ENCODE results near the gene TNFRSF12A. TPM values are rescaled to one million over a fixed set of nuclear protein-coding genes. Genes with fewer than 3 reads are reported as not detected.

TNFRSF12A gene
- total and polyA plus RNA-seq, 2 of the 4 experiments (the other 2 are of a cell fraction) = 103 to 304 TPM

DNA sequence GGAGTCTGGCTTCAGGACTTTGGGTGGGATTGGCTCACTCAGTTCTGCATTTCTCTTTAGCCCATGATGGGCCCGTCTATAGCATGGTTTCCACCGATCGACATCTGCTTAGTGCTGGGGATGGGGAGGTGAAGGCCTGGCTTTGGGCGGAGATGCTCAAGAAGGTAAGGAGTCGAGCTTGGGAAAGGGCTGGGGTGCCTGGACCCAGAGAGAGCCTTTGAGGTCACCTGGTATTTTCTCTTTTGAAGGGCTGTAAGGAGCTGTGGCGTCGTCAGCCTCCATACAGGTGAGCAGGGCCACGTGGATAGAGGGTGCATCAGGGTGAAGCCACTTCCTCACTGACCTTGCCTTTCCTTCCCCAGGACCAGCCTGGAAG is 5.8 kb downstream of the TNFRSF12A start:
- BruUV-seq (replicated peaks) = no TSS peak
- DNase-seq (no peak), ATAC-seq (ENCODE audit: low read depth) (no peak)
- ChIA-PET POLR2A (ENCODE audit: unreplicated experiment) (no interaction called here), CTCF (interaction anchor here (0.8 kb wide), 1 partner anchor 22 kb away, joined by 5 read pairs; no protein-coding TSS in a partner anchor)
- no peak overlapping the region for H4K91ac ChIP-seq (ENCODE audit: insufficient read depth, low read depth, low read length)
- peaks cover 22% of the 10 kb centered on the region for H3K36me3 ChIP-seq (ENCODE audit: control insufficient read depth, insufficient read depth, low read length)
- H3K27me3 ChIP-seq (ENCODE audit: control insufficient read depth, insufficient read depth, low read length) = peaks cover 13% of the 10 kb centered on the region; the same call in 1 of the 2 replicates
- no peak overlapping the region for H4K8ac ChIP-seq (ENCODE audit: low read depth in 2 of 2, low read length in 2 of 2)
- H2AK5ac ChIP-seq (ENCODE audit: low read depth, low read length) = no peak overlapping the region
- no peak overlapping the region for H3K23ac ChIP-seq (ENCODE audit: low read depth, low read length)
- H3K4me2 ChIP-seq (ENCODE audit: low read depth, low read length) = no peak overlapping the region
- H3K56ac ChIP-seq (ENCODE audit: extremely low read depth, insufficient read depth, low read length) = no peak overlapping the region
- H3K4ac ChIP-seq (ENCODE audit: low read depth, low read length) = no peak overlapping the region
- TF ChIP-seq, protein P1, sequence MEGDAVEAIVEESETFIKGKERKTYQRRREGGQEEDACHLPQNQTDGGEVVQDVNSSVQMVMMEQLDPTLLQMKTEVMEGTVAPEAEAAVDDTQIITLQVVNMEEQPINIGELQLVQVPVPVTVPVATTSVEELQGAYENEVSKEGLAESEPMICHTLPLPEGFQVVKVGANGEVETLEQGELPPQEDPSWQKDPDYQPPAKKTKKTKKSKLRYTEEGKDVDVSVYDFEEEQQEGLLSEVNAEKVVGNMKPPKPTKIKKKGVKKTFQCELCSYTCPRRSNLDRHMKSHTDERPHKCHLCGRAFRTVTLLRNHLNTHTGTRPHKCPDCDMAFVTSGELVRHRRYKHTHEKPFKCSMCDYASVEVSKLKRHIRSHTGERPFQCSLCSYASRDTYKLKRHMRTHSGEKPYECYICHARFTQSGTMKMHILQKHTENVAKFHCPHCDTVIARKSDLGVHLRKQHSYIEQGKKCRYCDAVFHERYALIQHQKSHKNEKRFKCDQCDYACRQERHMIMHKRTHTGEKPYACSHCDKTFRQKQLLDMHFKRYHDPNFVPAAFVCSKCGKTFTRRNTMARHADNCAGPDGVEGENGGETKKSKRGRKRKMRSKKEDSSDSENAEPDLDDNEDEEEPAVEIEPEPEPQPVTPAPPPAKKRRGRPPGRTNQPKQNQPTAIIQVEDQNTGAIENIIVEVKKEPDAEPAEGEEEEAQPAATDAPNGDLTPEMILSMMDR (conservative IDR thresholded peaks at IDR 0.05; ENCODE audit: low read depth, low read length) = no peak
- TF ChIP-seq CHD1 (IDR thresholded peaks at IDR 0.05; ENCODE audit: low read depth, low read length) (no peak), RAD21 (IDR thresholded peaks at IDR 0.05; ENCODE audit: low read length) (no peak), MXI1 (IDR thresholded peaks at IDR 0.05; ENCODE audit: borderline replicate concordance, low read depth, low read length) (no peak), MAFK (IDR thresholded peaks at IDR 0.05; ENCODE audit: low read depth, low read length) (no peak), FOS (IDR thresholded peaks at IDR 0.05; ENCODE audit: low read depth, low read length) (no peak), SMC3 (IDR thresholded peaks at IDR 0.05; ENCODE audit: low read depth, low read length) (no peak), MAZ (IDR thresholded peaks at IDR 0.05; ENCODE audit: borderline replicate concordance, low read depth, low read length) (no peak), CEBPB (IDR thresholded peaks at IDR 0.05; ENCODE audit: low read depth, low read length) (no peak), BHLHE40 (IDR thresholded peaks at IDR 0.05; ENCODE audit: low read depth, low read length) (no peak), RCOR1 (IDR thresholded peaks at IDR 0.05; ENCODE audit: insufficient replicate concordance, low read length) (no peak), NFE2L2 (IDR thresholded peaks at IDR 0.05; ENCODE audit: low read depth, low read length) (no peak)
- TF ChIP-seq, protein P2, sequence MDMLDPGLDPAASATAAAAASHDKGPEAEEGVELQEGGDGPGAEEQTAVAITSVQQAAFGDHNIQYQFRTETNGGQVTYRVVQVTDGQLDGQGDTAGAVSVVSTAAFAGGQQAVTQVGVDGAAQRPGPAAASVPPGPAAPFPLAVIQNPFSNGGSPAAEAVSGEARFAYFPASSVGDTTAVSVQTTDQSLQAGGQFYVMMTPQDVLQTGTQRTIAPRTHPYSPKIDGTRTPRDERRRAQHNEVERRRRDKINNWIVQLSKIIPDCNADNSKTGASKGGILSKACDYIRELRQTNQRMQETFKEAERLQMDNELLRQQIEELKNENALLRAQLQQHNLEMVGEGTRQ (IDR thresholded peaks at IDR 0.05; ENCODE audit: low read depth, low read length) = no peak
- H3K27ac ChIP-seq (ENCODE audit: insufficient read depth, low read length) = no peak overlapping the region
- intact Hi-C loops (cut with micrococcal nuclease) = no loop called here
- H3K4me1 ChIP-seq (ENCODE audit: control insufficient read depth, insufficient read depth, low read length) = peaks cover 9% of the 10 kb centered on the region
- no peak overlapping the region for H3K18ac ChIP-seq (ENCODE audit: low read depth, low read length)
- no peak overlapping the region for H2BK15ac ChIP-seq (ENCODE audit: low read depth, low read length)
- H2BK5ac ChIP-seq (ENCODE audit: low read depth, low read length, poor library complexity, severe bottlenecking) = no peak overlapping the region
- no peak overlapping the region for H4K5ac ChIP-seq (ENCODE audit: low read depth, low read length)
- no peak overlapping the region for H3K9ac ChIP-seq (ENCODE audit: low read depth, low read length)
- H2AK9ac ChIP-seq (replicated peaks; ENCODE audit: low read depth, low read length, poor library complexity) = no peak overlapping the region
- peaks cover 32% of the 10 kb centered on the region for H4K20me1 ChIP-seq (ENCODE audit: insufficient read depth, low read length)
- no peaks in the 10 kb centered on the region for H3K9me1 ChIP-seq (ENCODE audit: insufficient read depth, low read length)
- dilution Hi-C loops (cut with HindIII; ENCODE audit: low sequenced_read_pairs, unreplicated experiment) = no loop called here
- no peak overlapping the region for H3K4me3 ChIP-seq (ENCODE audit: insufficient read depth, low read depth, low read length)
- no peak overlapping the region for H2BK120ac ChIP-seq (ENCODE audit: low read depth, low read length)
- H3K14ac ChIP-seq (replicated peaks; ENCODE audit: low read depth, low read length) = no peak overlapping the region
- no CpG with 5 or more reads among the region's 8 CpGs for WGBS, 2 experiments (ENCODE audit: extremely low coverage in 2 of 2, insufficient read length in 1 of 2)
- H2AFZ ChIP-seq (replicated peaks; ENCODE audit: low read length, poor library complexity) = no peak overlapping the region
- in situ Hi-C loops (cut with MboI; ENCODE audit: low sequenced_read_pairs) = no loop called here
- H2BK20ac ChIP-seq (ENCODE audit: low read depth, low read length) = no peak overlapping the region
- no peaks in the 10 kb centered on the region for H3K9me3 ChIP-seq (ENCODE audit: control insufficient read depth, insufficient read depth, low read length)
- peaks cover 0 to 19% of the 10 kb centered on the region in 2 experiments; a peak in 2 of 4 replicates for H3K79me1 ChIP-seq (ENCODE audit: low read depth in 1 of 2, low read length in 2 of 2)

Data from IMR-90 (cell line).